ENCODE data around the gene TMEM150A. TPM values are rescaled to one million over a fixed set of nuclear protein-coding genes. Genes with fewer than 3 reads are reported as not detected.
A peak's percentile ranks its signal among the peaks of the same experiment; 100 is the strongest.

Gene TMEM150A
- total and polyA plus RNA-seq, 2 donors from 2014 or later, result 23.1 to 61.2 TPM

GRCh38 chr2:85596026-85596333 is 6.5 kb downstream of the TMEM150A start:
- peak overlapping the region; percentile 84 to 97 (median 86) for H3K9ac ChIP-seq (ENCODE audit: low read length in 3 of 3)
- peaks cover 0 to 50% (median 41%) of the 10 kb centered on the region in 3 donors for H3K4me1 ChIP-seq (ENCODE audit: control insufficient read depth in 2 of 3, insufficient read depth in 2 of 3, low read depth in 1 of 3, low read length in 3 of 3)
- intact Hi-C loops (cut with DNase I), result no loop called here
- no peaks in the 10 kb centered on the region for H3K9me3 ChIP-seq (ENCODE audit: control insufficient read depth in 2 of 3, insufficient read depth in 1 of 3, low read length in 3 of 3)
- H3K36me3 ChIP-seq (ENCODE audit: control insufficient read depth in 2 of 3, insufficient read depth in 3 of 3, low read length in 3 of 3), result peaks cover 2 to 24% (median 3%) of the 10 kb centered on the region in 3 donors
- peak overlapping the region; percentile 89 for H3K27ac ChIP-seq (ENCODE audit: low read depth in 2 of 2, low read length in 2 of 2)
- DNase-seq, result peak in 2 of 5 donors; percentile 34 to 47
- no peak for TF ChIP-seq CTCF (IDR thresholded peaks at IDR 0.05; ENCODE audit: borderline replicate concordance, extremely low read depth, insufficient read depth)
- no peak for FAIRE-seq
- no peaks in the 10 kb centered on the region for H3K27me3 ChIP-seq (ENCODE audit: control insufficient read depth, insufficient read depth, low read length)
- H3K4me3 ChIP-seq (ENCODE audit: low read length in 3 of 3), result peak overlapping the region; percentile 84 to 98 (median 90)

GRCh38 chr2:85595301-85596025 is 7.0 kb downstream of the TMEM150A start, which contains the start of gene RNF181:
RNF181 (plus strand) TSS chr2:85595745; CDS start chr2:85595764, 19 bp downstream.
- Histone ChIP-seq H3K9me3 (ENCODE audit: control insufficient read depth in 2 of 3, insufficient read depth in 1 of 3, low read length in 3 of 3) (no peaks in the 10 kb centered on the region), H3K36me3 (ENCODE audit: control insufficient read depth in 2 of 3, insufficient read depth in 3 of 3, low read length in 3 of 3) (peaks cover 0 to 24% (median 3%) of the 10 kb centered on the region in 3 donors), H3K27me3 (ENCODE audit: control insufficient read depth, insufficient read depth, low read length) (no peaks in the 10 kb centered on the region), H3K9ac (ENCODE audit: low read length in 3 of 3) (peak within 1 kb of the TSS; percentile 84 to 97 (median 86)), H3K4me1 (ENCODE audit: control insufficient read depth in 2 of 3, insufficient read depth in 2 of 3, low read depth in 1 of 3, low read length in 3 of 3) (peaks cover 0 to 49% (median 37%) of the 10 kb centered on the region in 3 donors), H3K27ac (ENCODE audit: low read depth in 2 of 2, low read length in 2 of 2) (peak within 1 kb of the TSS; percentile 89), H3K4me3 (ENCODE audit: low read length in 3 of 3) (peak within 1 kb of the TSS; percentile 84 to 98 (median 90))
- FAIRE-seq, result peak; percentile 99
- intact Hi-C loops (cut with DNase I), result no loop called here
- peak; percentile 97 to 99 (median 97) for DNase-seq
- no peak for TF ChIP-seq CTCF (IDR thresholded peaks at IDR 0.05; ENCODE audit: borderline replicate concordance, extremely low read depth, insufficient read depth)

- no peak for FAIRE-seq
- H3K9me3 ChIP-seq (ENCODE audit: control insufficient read depth in 2 of 3, insufficient read depth in 1 of 3, low read length in 3 of 3), result no peaks in the 10 kb centered on the region
- peaks cover 0 to 24% (median 3%) of the 10 kb centered on the region in 3 donors for H3K36me3 ChIP-seq (ENCODE audit: control insufficient read depth in 2 of 3, insufficient read depth in 3 of 3, low read length in 3 of 3)
- peak overlapping the region; percentile 84 to 98 (median 90) for H3K4me3 ChIP-seq (ENCODE audit: low read length in 3 of 3)
- no peaks in the 10 kb centered on the region for H3K27me3 ChIP-seq (ENCODE audit: control insufficient read depth, insufficient read depth, low read length)
- H3K27ac ChIP-seq (ENCODE audit: low read depth in 2 of 2, low read length in 2 of 2), result peak overlapping the region; percentile 71 to 89
- peak overlapping the region; percentile 34 to 97 (median 84) for H3K9ac ChIP-seq (ENCODE audit: low read length in 3 of 3)
- intact Hi-C loops (cut with DNase I), result no loop called here
- DNase-seq, result peak in 1 of 5 donors; percentile 31
- TF ChIP-seq CTCF (IDR thresholded peaks at IDR 0.05; ENCODE audit: borderline replicate concordance, extremely low read depth, insufficient read depth), result no peak
- H3K4me1 ChIP-seq (ENCODE audit: control insufficient read depth in 2 of 3, insufficient read depth in 2 of 3, low read depth in 1 of 3, low read length in 3 of 3), result peaks cover 0 to 50% (median 37%) of the 10 kb centered on the region in 3 donors
Measured at GRCh38 chr2:85594715-85595300, 7.7 kb downstream of the TMEM150A start.
